ENCODE results near the gene NSF.
"Not testable (repeated sequence)": the region's sequence is repeated elsewhere in the genome, so short reads cannot be mapped to it uniquely, and the experiment has no call there.

Gene NSF

GRCh38 chr17:46722662-46723285, 132.3 kb downstream of the NSF start:
- no peak for DNase-seq

- DNase-seq: no peak
Measured at GRCh38 chr17:46726206-46726605, 135.7 kb downstream of the NSF start.

- no peak for DNase-seq
Measured at GRCh38 chr17:46727572-46728348, 137.3 kb downstream of the NSF start.

- DNase-seq: no peak
Measured at GRCh38 chr17:46730026-46730425, 139.6 kb downstream of the NSF start.

- DNase-seq: no peak
Measured at GRCh38 chr17:46730679-46731078, 140.2 kb downstream of the NSF start.

- DNase-seq: no peak
Measured at GRCh38 chr17:46732160-46732559, 141.7 kb downstream of the NSF start.

GRCh38 chr17:46732754-46733398, 142.4 kb downstream of the NSF start:
- DNase-seq: no peak

- no peak for DNase-seq
Measured at GRCh38 chr17:46733837-46734475, 143.5 kb downstream of the NSF start.

GRCh38 chr17:46736100-46736499, 145.6 kb downstream of the NSF start:
- no peak for DNase-seq

GRCh38 chr17:46737326-46737725, 146.9 kb downstream of the NSF start:
- no peak for DNase-seq

- no peak for DNase-seq
Measured at GRCh38 chr17:46738544-46738943, 148.1 kb downstream of the NSF start.

- DNase-seq: no peak
Measured at GRCh38 chr17:46739982-46740381, 149.5 kb downstream of the NSF start.

GRCh38 chr17:46741122-46741730, 150.8 kb downstream of the NSF start:
- no peak for DNase-seq

GRCh38 chr17:46742565-46743270, 152.2 kb downstream of the NSF start:
- DNase-seq: peak; percentile 31

- no peak for DNase-seq
Measured at GRCh38 chr17:46744441-46744840, 154.0 kb downstream of the NSF start.

GRCh38 chr17:46745376-46745775, 154.9 kb downstream of the NSF start:
- no peak for DNase-seq

- DNase-seq: no peak
Measured at GRCh38 chr17:46751425-46751824, 161.0 kb downstream of the NSF start.

- DNase-seq: no peak
Measured at GRCh38 chr17:46753776-46754175, 163.3 kb downstream of the NSF start.

- DNase-seq: no peak
Measured at GRCh38 chr17:46756081-46756735, 165.7 kb downstream of the NSF start.

GRCh38 chr17:46756861-46757260, 166.4 kb downstream of the NSF start:
- DNase-seq: no peak

- DNase-seq: not testable (repeated sequence)
Measured at GRCh38 chr17:46757588-46757987, 167.1 kb downstream of the NSF start.

- no peak for DNase-seq
Measured at GRCh38 chr17:46758614-46759013, 168.1 kb downstream of the NSF start.

Measured in stimulated activated CD4-positive, alpha-beta T cell treated with anti-CD3 and anti-CD28 coated beads, Interleukin-1b, Interleukin-23, amount 100 ng/mL, for 48 hours (primary cell).